GM18511 (cell line): ENCODE measurements around the gene SLC38A6.

ENCODE experiments used
- ATAC-seq: cut with Tn5 transposase; IDR thresholded peaks from one replicate; pipeline ENCODE4 v1.9.1; 2021; ENCODE audit warnings: mild to moderate bottlenecking, moderate library complexity; ENCODE audit not compliant: unreplicated experiment

Gene SLC38A6

GRCh38 chr14:60980811-60981632 lies at the start of gene SLC38A6, which contains the start of gene TRMT5:
Gene SLC38A6 (plus strand): TSS chr14:60981245. CDS start chr14:60981278, 33 bp downstream.
Gene TRMT5 (minus strand): TSS chr14:60981079. CDS start chr14:60980973, 106 bp downstream.
- ATAC-seq = peak; percentile 85

- ATAC-seq = no peak
These were observed 47.0 kb upstream of the SLC38A6 start for GRCh38 chr14:60933920-60934655.

GRCh38 chr14:60935319-60935718 lies 45.7 kb upstream of the SLC38A6 start:
- ATAC-seq = no peak

GRCh38 chr14:60943637-60944032 lies 37.4 kb upstream of the SLC38A6 start:
- ATAC-seq = no peak

GRCh38 chr14:60944204-60944603 lies 36.8 kb upstream of the SLC38A6 start:
- no peak for ATAC-seq

GRCh38 chr14:60945984-60946383 lies 35.1 kb upstream of the SLC38A6 start:
- ATAC-seq = no peak

GRCh38 chr14:60946773-60947172 lies 34.3 kb upstream of the SLC38A6 start:
- ATAC-seq = no peak

GRCh38 chr14:60951776-60952435 lies 29.1 kb upstream of the SLC38A6 start:
- no peak for ATAC-seq

GRCh38 chr14:60956202-60956601 lies 24.8 kb upstream of the SLC38A6 start:
- ATAC-seq = no peak

GRCh38 chr14:60956632-60957031 lies 24.4 kb upstream of the SLC38A6 start:
- no peak for ATAC-seq

GRCh38 chr14:60958146-60958545 lies 22.9 kb upstream of the SLC38A6 start:
- ATAC-seq = no peak

GRCh38 chr14:60963761-60964160 lies 17.3 kb upstream of the SLC38A6 start:
- no peak for ATAC-seq

- no peak for ATAC-seq
These were observed 16.1 kb upstream of the SLC38A6 start for GRCh38 chr14:60964904-60965303.

GRCh38 chr14:60965402-60965801 lies 15.6 kb upstream of the SLC38A6 start:
- ATAC-seq = no peak

- ATAC-seq = no peak
These were observed 12.9 kb upstream of the SLC38A6 start for GRCh38 chr14:60968099-60968498.

- ATAC-seq = no peak
These were observed 12.4 kb upstream of the SLC38A6 start for GRCh38 chr14:60968671-60969070.

GRCh38 chr14:60970146-60970545 lies 10.9 kb upstream of the SLC38A6 start:
- ATAC-seq = no peak

GRCh38 chr14:60971271-60971670 lies 9.8 kb upstream of the SLC38A6 start:
- ATAC-seq = no peak

GRCh38 chr14:60972295-60972694 lies 8.8 kb upstream of the SLC38A6 start:
- no peak for ATAC-seq

- ATAC-seq = no peak
These were observed 8.0 kb upstream of the SLC38A6 start for GRCh38 chr14:60973070-60973469.

GRCh38 chr14:60974090-60974651 lies 6.9 kb upstream of the SLC38A6 start:
- ATAC-seq = no peak
